ENCODE results near the gene IL13RA2.

Gene IL13RA2

DNA sequence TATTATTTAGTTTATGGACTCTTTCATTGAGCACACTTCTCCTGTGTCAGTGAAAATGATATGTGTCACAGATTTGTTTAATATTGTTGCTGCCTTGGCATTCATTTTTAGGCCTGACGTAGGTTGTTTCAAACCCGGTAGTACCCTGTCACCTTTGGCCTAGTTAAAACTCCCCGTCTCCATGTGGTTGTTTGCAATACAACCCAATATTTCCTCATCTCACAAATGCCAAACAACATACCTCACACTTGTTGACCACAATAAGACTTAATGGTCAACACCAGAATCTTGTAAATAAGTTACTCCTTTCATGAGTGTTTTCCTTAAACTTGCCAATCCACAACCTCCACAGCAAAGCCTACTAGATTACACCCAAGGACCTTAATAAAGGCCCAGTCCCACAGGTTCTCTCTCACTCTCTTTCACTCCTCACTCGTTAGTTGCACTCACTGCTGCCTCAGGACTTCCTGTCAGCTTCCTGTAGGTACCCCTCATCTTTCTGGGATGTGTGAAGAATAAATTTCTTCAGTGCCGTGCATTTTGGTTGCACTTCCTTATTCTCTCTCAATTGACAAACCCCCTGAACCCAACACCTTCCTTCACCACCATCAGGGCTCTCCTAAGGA, 31.3 kb downstream of the IL13RA2 start:
- no peak for DNase-seq

DNA sequence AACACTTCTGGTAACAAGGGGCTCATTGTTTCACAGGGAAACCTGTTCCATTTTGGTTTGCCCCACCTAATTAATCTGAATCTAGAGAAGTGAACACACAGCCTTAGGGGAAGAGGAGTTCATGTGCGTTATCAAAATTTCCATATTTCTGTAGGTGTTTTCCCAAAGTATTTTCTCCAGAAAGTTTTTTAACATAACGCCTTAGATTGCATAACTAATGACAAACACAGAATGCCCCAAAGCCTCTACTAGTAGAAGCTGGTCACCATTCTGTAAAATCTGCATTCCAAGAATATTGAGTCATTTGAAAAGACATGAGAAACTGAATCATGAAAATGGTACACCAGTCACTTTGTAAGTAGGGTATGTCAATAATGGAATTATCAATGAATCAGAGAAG, 41.1 kb downstream of the IL13RA2 start:
- DNase-seq, result no peak

DNA sequence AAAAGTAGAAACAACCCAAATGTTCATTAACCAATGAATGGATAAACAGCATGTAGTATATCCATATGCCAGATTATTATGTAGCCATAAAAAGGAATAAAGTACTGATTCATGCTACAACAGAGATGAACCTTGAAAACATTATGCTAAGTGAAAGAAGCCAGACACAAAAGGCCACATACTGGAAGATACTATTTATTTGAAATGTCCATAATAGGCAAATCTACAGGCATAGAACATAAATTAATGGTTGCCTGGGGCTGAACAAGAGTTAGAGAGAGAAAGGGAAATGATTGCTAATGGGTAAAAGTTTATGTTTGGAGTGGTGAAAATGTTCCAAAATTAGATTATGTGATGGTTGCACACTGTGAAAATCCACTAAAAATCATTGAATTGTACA, 44.4 kb downstream of the IL13RA2 start:
- DNase-seq, result no peak

DNA sequence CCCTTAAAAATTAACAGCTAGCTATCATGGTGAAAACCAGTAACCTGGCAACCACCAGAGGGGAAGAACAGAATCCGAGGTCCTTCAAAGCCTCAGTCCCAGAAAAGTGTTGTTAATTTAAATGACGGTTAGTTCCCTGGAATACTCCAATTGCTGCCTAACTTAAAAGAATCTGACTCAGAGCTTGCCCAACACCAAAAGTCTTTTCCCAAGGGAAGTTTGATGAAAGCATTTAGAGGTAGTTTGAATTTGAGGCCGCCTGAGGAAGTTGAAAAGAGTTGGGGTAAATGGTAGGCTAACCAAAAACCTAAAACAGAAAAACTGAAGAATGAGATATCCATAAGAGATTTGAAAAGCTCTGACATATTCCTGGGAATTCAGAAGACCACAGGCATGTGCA, 46.6 kb downstream of the IL13RA2 start:
- DNase-seq, result no peak

DNA sequence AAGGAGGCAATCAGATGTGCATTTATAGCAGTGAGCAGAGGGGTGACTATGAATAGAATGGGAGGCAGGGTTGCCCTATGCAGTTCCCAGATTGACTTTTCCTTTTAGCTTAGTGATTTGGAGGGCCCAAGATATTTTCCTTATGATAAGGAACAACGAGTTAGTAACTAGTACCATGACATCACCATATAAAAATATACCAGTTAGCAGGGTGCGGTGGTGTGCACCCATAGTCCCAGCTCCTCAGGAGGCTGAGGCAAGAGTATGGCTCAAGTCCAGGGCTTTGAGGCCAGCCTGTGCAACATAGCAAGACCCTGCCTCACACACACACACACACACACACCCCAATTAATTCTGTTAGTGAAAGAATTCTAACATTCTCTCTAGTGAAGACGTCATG, 53.0 kb downstream of the IL13RA2 start:
- no peak for DNase-seq

DNA sequence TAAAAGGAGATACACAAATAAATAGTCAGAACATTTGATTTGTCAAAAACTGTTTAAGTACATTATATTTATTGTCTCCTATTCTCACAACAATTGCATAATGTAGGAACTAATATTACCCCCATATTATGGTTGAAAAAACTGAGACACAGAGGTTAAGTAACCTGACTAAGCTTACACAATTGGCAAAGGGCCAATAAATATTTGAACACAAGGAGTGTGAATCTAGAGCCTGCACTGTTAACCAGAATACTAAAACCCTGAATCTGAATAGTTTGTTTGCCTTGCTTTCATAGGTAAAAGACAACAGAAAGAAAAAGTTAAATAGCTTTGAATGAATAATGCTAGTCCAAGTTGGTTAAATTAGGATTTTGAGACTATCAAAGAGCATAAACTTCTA, 55.2 kb downstream of the IL13RA2 start:
- no peak for DNase-seq

DNA sequence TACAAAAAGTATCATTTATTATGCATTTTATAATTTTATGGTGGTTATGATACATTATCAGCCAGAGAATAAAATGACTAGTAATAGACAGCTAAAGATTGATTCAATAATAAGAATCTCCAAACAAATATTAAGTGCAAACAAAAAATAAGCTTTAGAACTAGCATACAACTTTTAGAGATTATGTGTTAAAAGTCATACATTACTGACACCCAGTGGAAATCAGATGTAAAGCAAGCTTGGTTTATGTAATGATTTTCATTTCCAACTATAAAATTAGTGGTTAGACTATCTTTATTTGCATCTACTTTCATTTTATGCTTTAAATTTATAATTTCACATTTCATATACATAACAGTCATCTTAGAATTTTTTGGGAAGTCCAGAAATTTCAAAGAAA, 57.7 kb downstream of the IL13RA2 start:
- DNase-seq, result no peak
